WERI-Rb-1 (cell line): Measurements from ENCODE around the gene CNKSR1.

ENCODE experiments used
- DNase-seq: peaks from one replicate; pipeline ENCODE4 v3.0.0-alpha.2; 2020
- H3K27ac ChIP-seq: fragments of 250-450 bp; sonication (Bioruptor Pico); 2 replicates; pipeline ENCODE4 v1.5.1; 2020; ENCODE audit warnings: mild to moderate bottlenecking, moderate library complexity
- H3K27me3 ChIP-seq: fragments of 250-450 bp; sonication (Bioruptor Pico); 2 replicates; pipeline ENCODE4 v1.5.1; 2021; ENCODE audit warnings: mild to moderate bottlenecking, low read depth, moderate library complexity; ENCODE audit not compliant: insufficient read depth, severe bottlenecking
- H3K36me3 ChIP-seq: fragments of 250-450 bp; sonication (Bioruptor Pico); 2 replicates; pipeline ENCODE4 v1.5.1; 2020; ENCODE audit warnings: mild to moderate bottlenecking, moderate library complexity
- H3K4me3 ChIP-seq: 2 replicates; pipeline ENCODE4 v1.5.1; 2011; ENCODE audit warnings: low read depth, mild to moderate bottlenecking, control low read depth, low read length
- H3K9me3 ChIP-seq: fragments of 250-450 bp; sonication (Bioruptor Pico); 2 replicates; pipeline ENCODE4 v1.5.1; 2021; ENCODE audit warnings: mild to moderate bottlenecking, moderate library complexity; ENCODE audit not compliant: severe bottlenecking
- CTCF ChIP-seq: IDR thresholded peaks from 2 replicates; pipeline ENCODE4 v1.5.1; 2011; ENCODE audit warnings: low read depth, mild to moderate bottlenecking, control low read depth, inconsistent platforms, low read length

Gene CNKSR1

GRCh38 chr1:26234644-26235370, 57.5 kb downstream of the CNKSR1 start:
- Histone ChIP-seq H3K27me3 (no peaks in the 10 kb centered on the region), H3K4me3 (peak overlapping the region; percentile 74), H3K9me3 (no peaks in the 10 kb centered on the region), H3K36me3 (peaks cover 30% of the 10 kb centered on the region), H3K27ac (peak overlapping the region; percentile 93)
- no peak for DNase-seq
- no peak for TF ChIP-seq CTCF

GRCh38 chr1:26237230-26237966, 60.1 kb downstream of the CNKSR1 start:
- peaks cover 53% of the 10 kb centered on the region for H3K36me3 ChIP-seq
- H3K27ac ChIP-seq: no peak overlapping the region
- TF ChIP-seq CTCF: no peak
- DNase-seq: no peak
- H3K27me3 ChIP-seq: no peaks in the 10 kb centered on the region
- no peak overlapping the region for H3K4me3 ChIP-seq
- no peaks in the 10 kb centered on the region for H3K9me3 ChIP-seq
